GM19043 (cell line): ENCODE results near the gene IL12RB1.
"Not testable (repeated sequence)": the region's sequence is repeated elsewhere in the genome, so short reads cannot be mapped to it uniquely, and the experiment has no call there.

Source experiments
- ATAC-seq: cut with Tn5 transposase; IDR thresholded peaks from one replicate; pipeline ENCODE4 v1.9.1; 2021; ENCODE audit warnings: low read depth; ENCODE audit not compliant: unreplicated experiment

The IL12RB1 gene

GRCh38 chr19:18053576-18054219, 33.0 kb downstream of the IL12RB1 start:
- no peak for ATAC-seq

GRCh38 chr19:18051887-18052286, 34.8 kb downstream of the IL12RB1 start:
- ATAC-seq, result no peak

GRCh38 chr19:18049385-18049784, 37.3 kb downstream of the IL12RB1 start:
- no peak for ATAC-seq

DNA sequence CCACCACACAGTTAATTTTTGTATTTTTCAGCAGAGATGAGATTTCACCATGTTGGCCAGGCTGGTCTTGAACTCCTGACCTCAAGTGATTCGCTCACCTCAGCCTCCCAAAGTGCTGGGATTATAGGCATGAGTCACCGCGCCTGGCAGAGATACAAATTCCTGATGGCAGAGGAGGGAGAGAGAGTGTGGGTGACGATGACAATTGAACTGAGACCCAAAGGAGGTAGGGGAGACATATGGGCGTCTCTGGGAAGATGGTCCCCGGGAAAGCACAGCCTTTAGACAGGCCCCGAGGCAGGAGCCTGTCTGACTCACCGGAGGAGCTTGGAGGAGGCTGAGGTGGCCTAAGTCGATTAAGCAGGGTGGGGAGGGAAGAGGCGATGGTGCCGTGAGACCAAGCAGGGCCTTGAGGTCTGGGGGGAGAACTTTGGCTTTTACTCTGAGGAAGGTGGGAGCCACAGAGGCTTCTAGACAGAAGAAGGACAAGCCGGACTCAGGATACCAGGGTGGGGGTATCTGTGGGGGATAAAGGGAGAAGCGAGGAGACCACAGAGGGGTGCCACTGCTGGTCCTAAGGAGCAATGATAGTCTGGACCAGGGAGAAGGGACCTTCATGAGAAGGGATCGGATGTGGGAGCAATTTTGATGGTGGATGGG, 40.5 kb downstream of the IL12RB1 start:
- no peak for ATAC-seq

DNA sequence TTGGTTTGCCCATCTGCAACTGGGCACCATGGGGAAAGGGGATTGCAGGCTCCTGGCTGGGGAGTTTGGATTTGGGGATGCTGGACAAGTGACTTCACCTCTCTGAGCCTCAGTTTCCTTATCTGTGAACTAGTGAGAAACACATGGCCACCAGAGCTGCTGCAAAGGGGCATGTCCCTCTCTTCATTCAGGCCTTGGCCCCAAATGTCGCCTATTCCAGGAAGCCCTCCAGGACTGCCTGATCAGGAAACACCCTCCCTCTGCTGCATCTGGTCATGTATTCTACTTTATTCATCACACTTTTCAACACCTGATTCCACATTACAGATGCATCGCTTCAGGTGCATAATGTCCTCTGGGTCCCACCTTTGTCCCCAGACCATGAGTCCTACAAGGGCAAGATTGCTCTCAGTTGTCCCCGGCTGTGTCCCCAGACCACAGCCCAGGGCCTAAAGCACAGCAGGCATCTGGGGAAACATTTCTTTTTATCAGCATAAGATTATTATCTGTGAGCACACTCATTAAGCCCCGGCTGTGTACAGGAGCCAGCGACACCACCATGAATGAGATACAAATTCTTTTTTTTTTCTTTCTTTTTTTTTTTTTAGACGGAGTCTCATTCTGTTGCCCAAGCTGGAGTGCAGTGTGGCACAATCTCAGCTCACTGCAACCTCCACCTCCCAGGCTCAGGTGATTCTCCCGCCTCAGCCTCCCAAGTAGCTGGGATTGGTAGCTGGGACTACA, 41.3 kb downstream of the IL12RB1 start:
- ATAC-seq, result no peak

DNA sequence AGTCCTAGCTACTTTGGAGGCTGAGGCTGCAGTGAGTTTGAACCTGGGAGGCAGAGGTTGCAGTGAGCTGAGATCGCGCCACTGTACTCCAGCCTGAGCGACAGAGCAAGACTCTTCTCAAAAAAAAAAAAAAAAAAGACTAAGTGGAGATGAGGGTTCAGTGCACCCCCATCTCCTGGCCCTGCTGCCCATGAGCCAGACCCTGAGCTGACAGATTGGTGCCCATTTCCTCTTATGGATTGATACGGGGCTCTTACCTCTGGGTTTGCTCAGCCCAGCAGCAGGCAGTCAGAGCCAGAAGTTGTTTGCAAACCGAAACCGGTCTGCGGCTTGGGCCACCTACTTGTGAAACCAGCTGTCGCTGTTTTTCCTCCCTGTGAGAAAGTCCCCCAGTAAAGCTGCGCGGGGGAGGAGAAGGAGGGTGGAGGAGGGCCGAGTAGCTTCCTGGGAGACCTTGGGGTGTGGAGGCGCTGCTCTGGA, 41.9 kb downstream of the IL12RB1 start:
- ATAC-seq, result peak; percentile 82

DNA sequence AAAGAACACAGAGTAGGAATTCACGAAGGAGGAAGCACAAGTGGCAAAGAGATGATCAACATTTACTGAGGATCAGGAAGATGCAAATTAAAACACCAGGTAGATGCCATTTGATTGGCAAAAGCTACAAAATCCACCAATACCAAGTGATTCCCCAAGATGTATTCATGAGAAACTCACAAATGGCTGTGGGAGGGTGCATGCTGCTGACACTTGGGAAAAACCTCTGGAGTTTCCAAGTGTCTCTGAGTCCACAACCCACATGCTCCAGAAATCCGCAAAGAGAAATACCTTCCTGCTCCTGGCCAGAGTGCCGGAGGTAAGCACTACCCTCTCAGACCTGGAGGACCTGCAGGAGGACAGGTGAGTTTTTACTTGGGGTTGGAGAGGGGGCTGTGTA, 43.1 kb downstream of the IL12RB1 start:
- no peak for ATAC-seq

- no peak for ATAC-seq
Observed at GRCh38 chr19:18041054-18041453, 45.7 kb downstream of the IL12RB1 start.

- ATAC-seq, result not testable (repeated sequence)
Observed at GRCh38 chr19:18032102-18032501, 54.6 kb downstream of the IL12RB1 start.

DNA sequence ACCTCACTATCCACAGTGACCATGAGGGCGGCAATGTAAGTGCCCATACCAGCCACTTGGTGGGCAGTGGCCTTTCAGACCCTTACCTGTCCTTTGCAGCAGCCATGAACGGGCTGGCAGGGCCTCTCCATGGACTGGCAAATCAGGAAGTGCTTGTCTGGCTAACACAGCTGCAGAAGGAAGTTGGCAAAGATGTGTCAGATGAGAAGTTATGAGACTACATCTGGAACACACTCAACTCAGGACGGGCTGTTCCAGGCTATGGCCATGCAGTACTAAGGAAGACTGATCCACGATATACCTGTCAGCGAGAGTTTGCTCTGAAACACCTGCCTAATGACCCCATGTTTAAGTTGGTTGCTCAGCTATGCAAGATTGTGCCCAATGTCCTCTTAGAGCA, 55.3 kb downstream of the IL12RB1 start:
- ATAC-seq, result not testable (repeated sequence)

GRCh38 chr19:18029617-18030338, 57.0 kb downstream of the IL12RB1 start:
- ATAC-seq, result no peak

- ATAC-seq, result no peak
Observed at GRCh38 chr19:18027151-18027550, 59.6 kb downstream of the IL12RB1 start.

DNA sequence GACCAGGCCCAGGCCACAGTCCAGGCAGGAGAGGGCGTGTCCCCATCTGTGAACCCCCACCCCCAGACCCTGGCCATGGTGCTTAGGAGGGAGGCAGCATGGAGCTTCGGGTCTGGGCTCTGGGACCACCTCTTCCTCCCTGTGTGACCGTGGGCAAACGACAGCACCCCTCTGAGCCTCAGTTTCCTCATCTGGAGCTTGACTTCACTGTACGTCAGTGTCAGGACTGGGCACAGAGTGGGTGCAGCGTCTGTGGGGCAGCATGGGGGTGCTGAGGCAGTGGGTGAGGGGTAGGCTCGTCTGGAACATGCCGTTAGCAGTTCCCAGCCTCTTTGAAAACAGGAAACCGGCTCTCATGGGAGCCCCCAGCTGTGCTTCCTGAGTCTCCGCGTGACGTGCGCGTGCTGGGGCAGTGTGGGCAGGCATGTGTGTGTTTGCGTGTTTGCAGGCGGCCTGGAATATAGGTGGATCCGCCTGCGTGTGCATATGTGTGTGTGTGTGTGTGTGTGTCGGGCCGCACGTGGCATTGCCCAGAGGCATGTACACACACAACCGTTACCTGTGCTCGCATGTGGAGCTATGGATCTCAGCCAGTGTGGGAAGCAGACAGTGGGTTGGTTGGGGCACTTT, 63.0 kb downstream of the IL12RB1 start:
- no peak for ATAC-seq

GRCh38 chr19:18021121-18021755, 65.5 kb downstream of the IL12RB1 start:
- ATAC-seq, result no peak

DNA sequence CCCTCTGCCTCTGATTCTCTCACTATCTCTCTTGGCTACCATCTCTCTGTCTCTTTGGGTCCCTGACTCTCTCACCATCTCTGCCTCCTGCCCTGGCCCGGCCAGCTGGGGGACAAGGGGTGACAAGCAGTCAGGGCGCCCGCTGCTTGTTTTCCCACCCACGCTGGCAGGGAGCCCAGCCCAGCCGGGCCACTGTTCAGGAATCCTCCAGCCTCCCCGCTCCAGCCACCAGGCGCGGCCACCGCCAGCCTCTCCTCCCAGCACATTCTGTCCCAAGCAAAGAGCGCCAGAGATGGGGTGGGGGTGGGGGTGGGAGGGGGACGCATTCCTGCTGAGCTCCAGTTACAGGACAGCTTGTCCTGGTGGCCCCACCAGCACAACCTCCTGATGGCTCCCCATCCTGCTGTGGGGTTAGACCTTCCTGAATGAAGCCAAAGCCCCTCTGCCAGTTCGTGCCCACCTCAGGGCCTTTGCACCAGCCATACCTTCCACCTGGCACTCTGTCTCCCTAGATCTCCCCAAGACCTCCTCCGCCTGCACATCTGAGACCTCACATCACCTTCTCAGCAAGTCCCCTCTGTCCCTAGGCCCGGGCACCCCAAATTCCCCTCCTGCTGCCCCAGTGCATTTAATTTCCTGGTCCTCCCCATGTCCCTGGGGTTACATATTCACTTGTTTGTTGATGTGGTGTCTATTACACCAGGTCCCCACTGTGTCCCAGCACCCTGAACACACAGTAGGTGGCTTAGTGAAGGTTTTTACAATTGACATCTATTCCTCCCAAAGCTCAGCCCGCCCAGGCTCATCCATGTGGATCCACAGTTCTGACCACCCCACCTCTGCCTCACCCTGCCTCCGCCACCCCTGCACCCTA, 66.3 kb downstream of the IL12RB1 start:
- no peak for ATAC-seq

DNA sequence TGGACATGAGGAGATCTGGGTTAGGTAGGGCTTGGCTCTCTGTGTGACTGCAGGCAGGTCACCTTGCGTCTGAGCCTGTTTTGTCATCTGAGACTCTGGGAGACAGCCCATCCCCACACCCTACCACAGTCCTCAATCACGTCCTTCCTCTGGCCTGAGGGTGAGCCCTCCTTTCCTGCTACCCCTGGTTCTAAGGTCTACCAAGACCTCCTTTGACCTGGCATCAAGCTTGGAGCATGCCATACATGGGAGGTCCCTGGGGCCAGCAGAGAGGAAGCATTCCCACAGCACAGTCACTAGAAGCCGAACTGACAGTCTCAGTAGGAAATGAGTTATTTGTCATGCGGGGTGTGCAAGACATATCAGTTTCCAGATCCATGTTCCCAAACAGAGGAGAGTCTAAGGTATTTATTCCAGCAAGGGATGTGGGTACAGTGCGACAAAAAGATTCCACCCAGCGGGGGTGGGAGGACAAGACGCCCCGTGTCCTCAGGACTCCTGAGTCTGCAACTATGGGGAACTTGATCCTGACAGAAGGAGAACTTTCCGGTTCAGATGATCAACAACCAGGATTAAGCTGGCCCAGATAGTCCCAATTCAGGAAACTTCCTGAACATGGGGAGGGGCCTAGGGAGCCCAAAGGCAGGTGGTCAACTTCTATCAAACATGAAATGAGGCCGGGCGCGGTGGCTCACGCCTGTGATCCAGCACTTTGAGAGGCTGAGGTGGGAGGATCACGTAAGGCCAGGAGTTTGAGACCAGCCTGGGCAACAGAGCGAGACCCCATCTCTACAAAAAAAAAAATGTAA, 69.3 kb downstream of the IL12RB1 start:
- no peak for ATAC-seq

- ATAC-seq, result no peak
Observed at GRCh38 chr19:18016209-18016910, 70.4 kb downstream of the IL12RB1 start.

DNA sequence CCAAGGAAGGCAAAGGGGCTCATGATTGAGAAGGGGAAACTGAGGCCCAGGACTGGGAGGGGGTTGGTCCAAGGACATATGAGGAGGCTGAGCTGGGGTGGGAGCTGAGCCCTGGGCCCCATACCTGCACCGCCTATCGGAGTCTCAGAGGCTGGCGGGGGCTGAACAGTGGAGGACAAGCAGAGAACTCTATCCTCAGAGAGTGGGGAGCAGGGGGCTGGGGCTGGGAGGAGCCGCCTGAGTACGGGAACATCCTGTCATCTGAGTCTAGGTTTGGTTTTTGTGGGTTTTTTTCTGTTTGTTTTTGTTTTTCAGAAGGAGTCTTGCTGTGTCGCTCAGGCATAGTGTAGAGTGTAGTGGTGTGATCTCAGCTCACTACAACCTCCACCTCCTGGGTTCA, 72.5 kb downstream of the IL12RB1 start:
- ATAC-seq, result no peak
